OCI-LY7 (cell line): Measurements from ENCODE around the gene MAP3K2. TPM values are rescaled to one million over a fixed set of nuclear protein-coding genes. Genes with fewer than 3 reads are reported as not detected.

ENCODE experiments used
- BruUV-seq: library from RNA; stranded (reverse); fragments of 400-500 nt; replicated peaks from 2 replicates; lab custom pipeline; 2021; lab: Mats Ljungman, UMichigan
- CTCF ChIA-PET: fragments of 300-600 bp; sonication (Branson Sonifier 250); formaldehyde crosslinking; loops from one replicate; lab custom pipeline; 2022; ENCODE audit warnings: antibody characterized with exemption; ENCODE audit not compliant: unreplicated experiment; lab: Charles Lee
- POLR2A ChIA-PET: fragments of 300-600 bp; sonication (Branson Sonifier 250); formaldehyde crosslinking; loops from one replicate; lab custom pipeline; 2022; ENCODE audit warnings: antibody characterized with exemption; lab: Charles Lee
- DNase-seq: peaks from one replicate; pipeline ENCODE4 v3.0.0-alpha.2; 2015; ENCODE audit warnings: low spot score
- H2AFZ ChIP-seq: fragments of 200-600 bp; sonication (generic), shearing (Covaris generic); 2 replicates; pipeline ENCODE4 v1.6.1; 2014; ENCODE audit warnings: mild to moderate bottlenecking, antibody characterized with exemption, low read length, moderate library complexity
- H3K27ac ChIP-seq: fragments of 200-600 bp; sonication (generic); 2 replicates; pipeline ENCODE4 v1.5.1; 2014; ENCODE audit warnings: mixed run types, low read depth, mild to moderate bottlenecking, moderate library complexity, low read length, inconsistent platforms; ENCODE audit not compliant: poor library complexity, severe bottlenecking
- H3K36me3 ChIP-seq: fragments of 200-600 bp; sonication (generic); 2 replicates; pipeline ENCODE4 v1.6.1; 2014; ENCODE audit warnings: mild to moderate bottlenecking, antibody characterized with exemption, low read length, moderate library complexity, mixed read lengths; ENCODE audit not compliant: insufficient read depth
- H3K4me1 ChIP-seq: fragments of 200-600 bp; sonication (generic); 2 replicates; pipeline ENCODE4 v1.5.1; 2014; ENCODE audit warnings: mild to moderate bottlenecking, low read length; ENCODE audit not compliant: insufficient read depth, poor library complexity, severe bottlenecking
- H3K4me2 ChIP-seq: fragments of 200-600 bp; sonication (generic); 2 replicates; pipeline ENCODE4 v1.6.1; 2014; ENCODE audit warnings: mild to moderate bottlenecking, low read length
- H3K4me3 ChIP-seq: fragments of 200-600 bp; sonication (generic); 2 replicates; pipeline ENCODE4 v1.5.1; 2014; ENCODE audit warnings: mild to moderate bottlenecking, low read depth, low read length; ENCODE audit not compliant: poor library complexity, severe bottlenecking
- H3K79me2 ChIP-seq: fragments of 200-600 bp; sonication (generic); 2 replicates; pipeline ENCODE4 v1.6.1; 2016; ENCODE audit warnings: low read depth, mild to moderate bottlenecking, low read length, moderate library complexity, mixed read lengths; ENCODE audit not compliant: insufficient read depth
- H3K9me2 ChIP-seq: fragments of 200-600 bp; sonication (generic); 2 replicates; pipeline ENCODE4 v1.6.1; 2016; ENCODE audit warnings: mild to moderate bottlenecking, low read length, mixed read lengths; ENCODE audit not compliant: insufficient read depth
- H3K9me3 ChIP-seq: fragments of 200-600 bp; sonication (generic); 2 replicates; pipeline ENCODE4 v1.6.1; 2014; ENCODE audit warnings: mild to moderate bottlenecking, mixed run types, low read length, mixed read lengths
- H4K20me1 ChIP-seq: fragments of 200-600 bp; sonication (generic); 2 replicates; pipeline ENCODE4 v1.6.1; 2014; ENCODE audit warnings: mild to moderate bottlenecking, antibody characterized with exemption, low read length, moderate library complexity, mixed read lengths; ENCODE audit not compliant: insufficient read depth
- CTCF ChIP-seq: fragments of 200-600 bp; sonication (generic); conservative IDR thresholded peaks from 2 replicates; pipeline ENCODE4 v1.5.1; 2014; ENCODE audit warnings: mild to moderate bottlenecking, antibody characterized with exemption, low read length, moderate library complexity, mixed read lengths
- EZH2phosphoT487 ChIP-seq: fragments of 200-600 bp; sonication (generic); IDR thresholded peaks from 2 replicates; pipeline ENCODE4 v1.6.1; 2018; ENCODE audit warnings: low read depth, borderline replicate concordance, mild to moderate bottlenecking, mixed run types, antibody characterized with exemption, low read length, moderate library complexity, mixed read lengths
- intact Hi-C: fragments of 100-400 bp; cut with micrococcal nuclease; formaldehyde crosslinking; loops from one replicate; pipeline ENCODE4 v1.10.0; 2022; ENCODE audit not compliant: unreplicated experiment
- total RNA-seq, 2 experiments: library from RNA; depleted of rRNA in 1 of 2; stranded (reverse); fragments of >200 nt in 1 of 2; shearing (Covaris generic) in 1 of 2; gene quantifications; 2 replicates each; pipeline ENCODE4 v1.2.3, GENCODE V29; 2014 to 2022

The MAP3K2 gene
- total RNA-seq, 2 experiments from 2014 or later, result 33.2 to 52.5 TPM

- Histone ChIP-seq H3K79me2 (no peaks in the 10 kb centered on the region), H3K27ac (no peak overlapping the region), H2AFZ (no peak overlapping the region), H3K9me2 (no peaks in the 10 kb centered on the region), H3K36me3 (no peaks in the 10 kb centered on the region), H3K9me3 (no peaks in the 10 kb centered on the region), H4K20me1 (no peaks in the 10 kb centered on the region), H3K4me1 (peaks cover 18% of the 10 kb centered on the region), H3K4me3 (no peak overlapping the region), H3K4me2 (no peak overlapping the region)
- intact Hi-C loops, result no loop called here
- ChIA-PET POLR2A (interaction anchor here (0.6 to 0.9 kb wide), 2 partner anchors 14 to 27 kb away, joined by 3 read pairs; no protein-coding TSS in a partner anchor), CTCF (no interaction called here)
- TF ChIP-seq EZH2phosphoT487 (no peak), CTCF (no peak)
- no peak for DNase-seq
- BruUV-seq, result no TSS peak
These were observed 32.5 kb upstream of the MAP3K2 start for GRCh38 chr2:127420039-127420864.

- Histone ChIP-seq H3K4me2 (no peak overlapping the region), H3K79me2 (no peaks in the 10 kb centered on the region), H4K20me1 (no peaks in the 10 kb centered on the region), H3K9me2 (no peaks in the 10 kb centered on the region), H3K27ac (no peak overlapping the region), H3K4me1 (peaks cover 18% of the 10 kb centered on the region), H3K36me3 (no peaks in the 10 kb centered on the region), H3K4me3 (no peak overlapping the region), H2AFZ (no peak overlapping the region), H3K9me3 (no peaks in the 10 kb centered on the region)
- intact Hi-C loops, result no loop called here
- no peak for DNase-seq
- no TSS peak for BruUV-seq
- TF ChIP-seq EZH2phosphoT487 (no peak), CTCF (no peak)
- POLR2A ChIA-PET, result interaction anchor here (0.6 to 0.9 kb wide), 3 partner anchors 13 to 29 kb away, joined by 3 read pairs; no protein-coding TSS in a partner anchor
- CTCF ChIA-PET, result no interaction called here
These were observed 31.8 kb upstream of the MAP3K2 start for GRCh38 chr2:127419448-127420038.

GRCh38 chr2:127419112-127419430 lies 31.3 kb upstream of the MAP3K2 start:
- Histone ChIP-seq H3K27ac (no peak overlapping the region), H3K79me2 (no peaks in the 10 kb centered on the region), H3K9me3 (no peaks in the 10 kb centered on the region), H2AFZ (no peak overlapping the region), H3K9me2 (no peaks in the 10 kb centered on the region), H3K4me1 (peaks cover 18% of the 10 kb centered on the region), H3K36me3 (no peaks in the 10 kb centered on the region), H4K20me1 (no peaks in the 10 kb centered on the region), H3K4me3 (no peak overlapping the region), H3K4me2 (no peak overlapping the region)
- ChIA-PET POLR2A (interaction anchor here (0.6 to 0.9 kb wide), 2 partner anchors 13 to 28 kb away, joined by 3 read pairs; no protein-coding TSS in a partner anchor), CTCF (no interaction called here)
- BruUV-seq, result no TSS peak
- intact Hi-C loops, result no loop called here
- TF ChIP-seq EZH2phosphoT487 (no peak), CTCF (no peak)
- DNase-seq, result no peak
